ENCODE data around the gene SLC26A2. TPM values are rescaled to one million over a fixed set of nuclear protein-coding genes. Genes with fewer than 3 reads are reported as not detected.

The SLC26A2 gene
- total and polyA plus RNA-seq, 10 of the 15 experiments (the other 5 are each of a cell fraction or from before 2014, with no cell fraction given): 1.7 to 6.4 (median 4.2) TPM

DNA sequence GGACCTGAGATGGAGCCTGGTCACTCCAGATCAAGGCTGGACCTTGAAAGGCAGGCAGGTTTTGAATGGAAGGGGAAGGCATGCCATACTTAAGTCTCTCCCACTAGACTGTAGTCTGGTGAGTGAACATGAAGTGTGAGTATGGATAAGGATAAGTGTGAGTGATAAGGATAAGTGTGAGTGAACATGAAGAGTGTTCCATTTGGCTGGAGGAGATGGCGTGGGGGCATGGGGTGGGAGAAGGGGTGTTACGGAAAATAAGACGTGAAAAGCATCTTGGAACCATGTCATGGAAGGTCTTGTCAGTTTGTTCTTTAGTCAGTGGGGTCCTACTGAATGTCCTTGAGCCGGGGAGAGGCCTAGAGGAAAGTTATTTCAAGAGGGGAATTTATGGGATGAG lies 72.8 kb downstream of the SLC26A2 start:
- Histone ChIP-seq H3K4me1 (ENCODE audit: control insufficient read depth, insufficient read depth, low read length) (peaks cover 7% of the 10 kb centered on the region), H3K4me2 (ENCODE audit: control insufficient read depth, insufficient read depth) (no peak overlapping the region), H3K9me3 (replicated peaks; ENCODE audit: control insufficient read depth, insufficient read depth, low read length) (no peaks in the 10 kb centered on the region), H4K20me1 (ENCODE audit: control insufficient read depth, insufficient read depth) (no peaks in the 10 kb centered on the region), H3K27ac (ENCODE audit: control insufficient read depth, insufficient read depth) (no peak overlapping the region), H3K79me2 (ENCODE audit: control insufficient read depth, insufficient read depth, low read length) (no peaks in the 10 kb centered on the region), H3K27me3 (replicated peaks in 1 of 2; ENCODE audit: control insufficient read depth in 2 of 2, insufficient read depth in 2 of 2, low read length in 1 of 2) (no peaks in the 10 kb centered on the region), H2AFZ (ENCODE audit: control insufficient read depth, low read depth, low read length) (no peak overlapping the region), H3K4me3 (no peak overlapping the region), H3K9ac (ENCODE audit: control insufficient read depth, insufficient read depth, low read length) (no peak overlapping the region), H3K36me3 (ENCODE audit: control insufficient read depth in 2 of 2, insufficient read depth in 2 of 2, low read length in 1 of 2) (peaks cover 17 to 57% of the 10 kb centered on the region in 2 experiments)
- 99% methylated on average over 4 of the region's 4 CpGs for WGBS (ENCODE audit: insufficient coverage, insufficient replicate concordance, low lambda C conversion rate, missing lambda C conversion rate)
- no TSS peak for BruUV-seq (replicated peaks)
- POLR2A ChIA-PET: no interaction called here
- intact Hi-C loops (cut with micrococcal nuclease; ENCODE audit: unreplicated experiment): no loop called here
- FAIRE-seq (no peak), ATAC-seq (no peak), DNase-seq (ENCODE audit: low read depth, low spot score) (no peak)
- SMC1A ChIA-PET (ENCODE audit: uncharacterized antibody, unreplicated experiment): interaction anchor here (1.6 kb wide), 1 partner anchor 10 kb away, joined by 4 read pairs; no protein-coding TSS in a partner anchor
- in situ Hi-C loops (cut with MboI): no loop called here
- CTCF ChIA-PET: interaction anchor here (0.7 to 3.4 kb wide), 3 partner anchors 27 to 89 kb away, joined by 3 to 17 read pairs (median 3); no protein-coding TSS in a partner anchor
- TF ChIP-seq YBX1 (IDR thresholded peaks at IDR 0.05) (no peak), GATAD2B (conservative IDR thresholded peaks at IDR 0.05; ENCODE audit: low read depth) (no peak), TAF1 (IDR thresholded peaks at IDR 0.05; ENCODE audit: borderline replicate concordance, low read depth, low read length) (no peak)
- TF ChIP-seq, protein P1, sequence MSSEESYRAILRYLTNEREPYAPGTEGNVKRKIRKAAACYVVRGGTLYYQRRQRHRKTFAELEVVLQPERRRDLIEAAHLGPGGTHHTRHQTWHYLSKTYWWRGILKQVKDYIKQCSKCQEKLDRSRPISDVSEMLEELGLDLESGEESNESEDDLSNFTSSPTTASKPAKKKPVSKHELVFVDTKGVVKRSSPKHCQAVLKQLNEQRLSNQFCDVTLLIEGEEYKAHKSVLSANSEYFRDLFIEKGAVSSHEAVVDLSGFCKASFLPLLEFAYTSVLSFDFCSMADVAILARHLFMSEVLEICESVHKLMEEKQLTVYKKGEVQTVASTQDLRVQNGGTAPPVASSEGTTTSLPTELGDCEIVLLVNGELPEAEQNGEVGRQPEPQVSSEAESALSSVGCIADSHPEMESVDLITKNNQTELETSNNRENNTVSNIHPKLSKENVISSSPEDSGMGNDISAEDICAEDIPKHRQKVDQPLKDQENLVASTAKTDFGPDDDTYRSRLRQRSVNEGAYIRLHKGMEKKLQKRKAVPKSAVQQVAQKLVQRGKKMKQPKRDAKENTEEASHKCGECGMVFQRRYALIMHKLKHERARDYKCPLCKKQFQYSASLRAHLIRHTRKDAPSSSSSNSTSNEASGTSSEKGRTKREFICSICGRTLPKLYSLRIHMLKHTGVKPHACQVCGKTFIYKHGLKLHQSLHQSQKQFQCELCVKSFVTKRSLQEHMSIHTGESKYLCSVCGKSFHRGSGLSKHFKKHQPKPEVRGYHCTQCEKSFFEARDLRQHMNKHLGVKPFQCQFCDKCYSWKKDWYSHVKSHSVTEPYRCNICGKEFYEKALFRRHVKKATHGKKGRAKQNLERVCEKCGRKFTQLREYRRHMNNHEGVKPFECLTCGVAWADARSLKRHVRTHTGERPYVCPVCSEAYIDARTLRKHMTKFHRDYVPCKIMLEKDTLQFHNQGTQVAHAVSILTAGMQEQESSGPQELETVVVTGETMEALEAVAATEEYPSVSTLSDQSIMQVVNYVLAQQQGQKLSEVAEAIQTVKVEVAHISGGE (CRISPR knock-in tag; IDR thresholded peaks at IDR 0.05): no peak
- RAD21 ChIA-PET (ENCODE audit: unreplicated experiment): no interaction called here
